Measurements from ENCODE around the gene IMMT.

Gene IMMT

GRCh38 chr2:86241611-86242010 lies 46.3 kb upstream of the IMMT start:
- Histone ChIP-seq H3K4me3 (replicated peaks; ENCODE audit: insufficient read depth, low read length) (no peak overlapping the region), H3K27me3 (ENCODE audit: insufficient read depth, poor library complexity, severe bottlenecking) (no peaks in the 10 kb centered on the region), H3K27ac (replicated peaks) (peak overlapping the region; percentile 70)
- peak in 1 of 2 experiments; percentile 69 for DNase-seq (ENCODE audit: low read depth in 1 of 2, low spot score in 1 of 2)
- TF ChIP-seq POLR2AphosphoS5 (IDR thresholded peaks at IDR 0.05; ENCODE audit: low read depth) (peak; percentile 84), REST (IDR thresholded peaks at IDR 0.05; ENCODE audit: insufficient replicate concordance, low read depth) (no peak)

- Histone ChIP-seq H3K4me3 (replicated peaks; ENCODE audit: insufficient read depth, low read length) (no peak overlapping the region), H3K27ac (replicated peaks) (no peak overlapping the region; the same call in 1 of the 2 replicates), H3K27me3 (ENCODE audit: insufficient read depth, poor library complexity, severe bottlenecking) (no peaks in the 10 kb centered on the region)
- DNase-seq (ENCODE audit: low read depth in 1 of 2, low spot score in 1 of 2) = no peak
- TF ChIP-seq SPI1 (IDR thresholded peaks at IDR 0.05; ENCODE audit: borderline replicate concordance, low read depth) (no peak), POLR2AphosphoS5 (IDR thresholded peaks at IDR 0.05; ENCODE audit: low read depth) (no peak), GABPA (IDR thresholded peaks at IDR 0.05; ENCODE audit: low read depth) (no peak)
Measured at GRCh38 chr2:86240251-86240650, 45.0 kb upstream of the IMMT start.

GRCh38 chr2:86239745-86240144 lies 44.5 kb upstream of the IMMT start:
- no peak for TF ChIP-seq CTCF (IDR thresholded peaks at IDR 0.05; ENCODE audit: insufficient read depth, low read length)
- no peak for TF ChIP-seq POLR2AphosphoS5 (IDR thresholded peaks at IDR 0.05; ENCODE audit: low read depth)
- no peak for TF ChIP-seq SPI1 (IDR thresholded peaks at IDR 0.05; ENCODE audit: borderline replicate concordance, low read depth)
- no peak for TF ChIP-seq GABPA (IDR thresholded peaks at IDR 0.05; ENCODE audit: low read depth)
- TF ChIP-seq REST (IDR thresholded peaks at IDR 0.05; ENCODE audit: insufficient replicate concordance, low read depth) = no peak
- Histone ChIP-seq H3K27me3 (ENCODE audit: insufficient read depth, poor library complexity, severe bottlenecking) (no peaks in the 10 kb centered on the region), H3K4me3 (replicated peaks; ENCODE audit: insufficient read depth, low read length) (no peak overlapping the region), H3K27ac (replicated peaks) (no peak overlapping the region)
- DNase-seq (ENCODE audit: low read depth in 1 of 2, low spot score in 1 of 2) = no peak

- DNase-seq (ENCODE audit: low read depth in 1 of 2, low spot score in 1 of 2) = no peak
- H3K4me3 ChIP-seq (replicated peaks; ENCODE audit: insufficient read depth, low read length) = no peak overlapping the region
- H3K27me3 ChIP-seq (ENCODE audit: insufficient read depth, poor library complexity, severe bottlenecking) = no peaks in the 10 kb centered on the region
- TF ChIP-seq CTCF (IDR thresholded peaks at IDR 0.05; ENCODE audit: insufficient read depth, low read length) = no peak
- no peak for TF ChIP-seq REST (IDR thresholded peaks at IDR 0.05; ENCODE audit: insufficient replicate concordance, low read depth)
- no peak overlapping the region for H3K27ac ChIP-seq (replicated peaks)
Measured at GRCh38 chr2:86239326-86239725, 44.1 kb upstream of the IMMT start.
